Measurements from ENCODE around the gene MACROD2. TPM values are rescaled to one million over a fixed set of nuclear protein-coding genes. Genes with fewer than 3 reads are reported as not detected.

The MACROD2 gene
- total and polyA plus RNA-seq, 2 of the 4 experiments (the other 2 are of a cell fraction) = not detected

GRCh38 chr20:14470977-14471661, 475.8 kb downstream of the MACROD2 start:
- dilution Hi-C loops (cut with HindIII; ENCODE audit: low sequenced_read_pairs, unreplicated experiment) = no loop called here
- H3K9me1 ChIP-seq (ENCODE audit: insufficient read depth, low read length) = no peaks in the 10 kb centered on the region
- no peak overlapping the region for H3K56ac ChIP-seq (ENCODE audit: extremely low read depth, insufficient read depth, low read length)
- H3K4me2 ChIP-seq (ENCODE audit: low read depth, low read length) = no peak overlapping the region
- no peaks in the 10 kb centered on the region for H3K4me1 ChIP-seq (ENCODE audit: control insufficient read depth, insufficient read depth, low read length)
- H4K91ac ChIP-seq (ENCODE audit: insufficient read depth, low read depth, low read length) = no peak overlapping the region
- H3K4me3 ChIP-seq (ENCODE audit: insufficient read depth, low read depth, low read length) = no peak overlapping the region
- no peak overlapping the region for H3K27ac ChIP-seq (ENCODE audit: insufficient read depth, low read length)
- H3K27me3 ChIP-seq (ENCODE audit: control insufficient read depth, insufficient read depth, low read length) = no peaks in the 10 kb centered on the region
- no peak overlapping the region for H2BK20ac ChIP-seq (ENCODE audit: low read depth, low read length)
- no peak overlapping the region for H2AFZ ChIP-seq (replicated peaks; ENCODE audit: low read length, poor library complexity)
- H3K36me3 ChIP-seq (ENCODE audit: control insufficient read depth, insufficient read depth, low read length) = no peaks in the 10 kb centered on the region
- H4K20me1 ChIP-seq (ENCODE audit: insufficient read depth, low read length) = no peaks in the 10 kb centered on the region
- intact Hi-C loops (cut with micrococcal nuclease) = no loop called here
- H3K9ac ChIP-seq (ENCODE audit: low read depth, low read length) = no peak overlapping the region
- DNase-seq (no peak), ATAC-seq (ENCODE audit: low read depth) (no peak)
- no peak overlapping the region for H3K23ac ChIP-seq (ENCODE audit: low read depth, low read length)
- no peak overlapping the region for H2AK9ac ChIP-seq (replicated peaks; ENCODE audit: low read depth, low read length, poor library complexity)
- no peak overlapping the region for H2BK15ac ChIP-seq (ENCODE audit: low read depth, low read length)
- TF ChIP-seq MAZ (IDR thresholded peaks at IDR 0.05; ENCODE audit: borderline replicate concordance, low read depth, low read length) (no peak), POLR2A (IDR thresholded peaks at IDR 0.05; ENCODE audit: low read depth, low read length) (no peak), MAFK (IDR thresholded peaks at IDR 0.05; ENCODE audit: low read depth, low read length) (no peak), SMC3 (IDR thresholded peaks at IDR 0.05; ENCODE audit: low read depth, low read length) (no peak), MXI1 (IDR thresholded peaks at IDR 0.05; ENCODE audit: borderline replicate concordance, low read depth, low read length) (no peak), BHLHE40 (IDR thresholded peaks at IDR 0.05; ENCODE audit: low read depth, low read length) (no peak), RCOR1 (IDR thresholded peaks at IDR 0.05; ENCODE audit: insufficient replicate concordance, low read length) (no peak), USF2 (IDR thresholded peaks at IDR 0.05; ENCODE audit: low read depth, low read length) (no peak), CEBPB (IDR thresholded peaks at IDR 0.05; ENCODE audit: low read depth, low read length) (no peak), CTCF (conservative IDR thresholded peaks at IDR 0.05; ENCODE audit: low read depth, low read length) (no peak), RAD21 (IDR thresholded peaks at IDR 0.05; ENCODE audit: low read length) (no peak), RFX5 (IDR thresholded peaks at IDR 0.05; ENCODE audit: low read depth, low read length) (no peak), NFE2L2 (IDR thresholded peaks at IDR 0.05; ENCODE audit: low read depth, low read length) (no peak), ELK1 (IDR thresholded peaks at IDR 0.05; ENCODE audit: borderline replicate concordance, low read depth, low read length) (no peak), FOS (IDR thresholded peaks at IDR 0.05; ENCODE audit: low read depth, low read length) (no peak), CHD1 (IDR thresholded peaks at IDR 0.05; ENCODE audit: low read depth, low read length) (no peak)
- H2BK5ac ChIP-seq (ENCODE audit: low read depth, low read length, poor library complexity, severe bottlenecking) = no peak overlapping the region
- WGBS, 2 experiments (ENCODE audit: extremely low coverage in 2 of 2, insufficient read length in 1 of 2) = 97% methylated on average over 6 of the region's 10 CpGs; no CpG with 5 or more reads in 1 of the 2 experiments
- ChIA-PET POLR2A (ENCODE audit: unreplicated experiment) (no interaction called here), CTCF (no interaction called here)
- no peak overlapping the region for H3K4ac ChIP-seq (ENCODE audit: low read depth, low read length)
- H2BK120ac ChIP-seq (ENCODE audit: low read depth, low read length) = no peak overlapping the region
- no peak overlapping the region for H4K8ac ChIP-seq (ENCODE audit: low read depth in 2 of 2, low read length in 2 of 2)
- no peak overlapping the region for H2AK5ac ChIP-seq (ENCODE audit: low read depth, low read length)
- no peak overlapping the region for H3K18ac ChIP-seq (ENCODE audit: low read depth, low read length)
- no peaks in the 10 kb centered on the region for H3K79me1 ChIP-seq (ENCODE audit: low read depth in 1 of 2, low read length in 2 of 2)
- no peak overlapping the region for H4K5ac ChIP-seq (ENCODE audit: low read depth, low read length)
- no TSS peak for BruUV-seq (replicated peaks)
- H3K9me3 ChIP-seq (ENCODE audit: control insufficient read depth, insufficient read depth, low read length) = no peaks in the 10 kb centered on the region
- in situ Hi-C loops (cut with MboI; ENCODE audit: low sequenced_read_pairs) = no loop called here
- no peak overlapping the region for H3K14ac ChIP-seq (replicated peaks; ENCODE audit: low read depth, low read length)

Measured in IMR-90 (cell line).